Ishikawa (cell line): ENCODE results near the gene SYTL3.

ENCODE experiments used
- CEBPB ChIP-seq: IDR thresholded peaks from 2 replicates; pipeline ENCODE4 v1.6.1; 2012
- CREB1 ChIP-seq: IDR thresholded peaks from 2 replicates; pipeline ENCODE4 v1.6.1; 2012; ENCODE audit warnings: low read depth
- EGR1 ChIP-seq: IDR thresholded peaks from 2 replicates; pipeline ENCODE4 v1.6.1; 2012
- EP300 ChIP-seq: IDR thresholded peaks from 2 replicates; pipeline ENCODE4 v1.6.1; 2012; ENCODE audit warnings: borderline replicate concordance
- FOXM1 ChIP-seq: IDR thresholded peaks from 2 replicates; pipeline ENCODE4 v1.6.1; 2012; ENCODE audit warnings: low read depth, borderline replicate concordance
- MAX ChIP-seq: IDR thresholded peaks from 2 replicates; pipeline ENCODE4 v1.6.1; 2012
- NFIC ChIP-seq: IDR thresholded peaks from 2 replicates; pipeline ENCODE4 v1.6.1; 2012
- RAD21 ChIP-seq: IDR thresholded peaks from 2 replicates; pipeline ENCODE4 v1.6.1; 2012; ENCODE audit warnings: low read depth
- REST ChIP-seq: IDR thresholded peaks from 2 replicates; pipeline ENCODE4 v1.6.1; 2012; ENCODE audit warnings: low read depth, mild to moderate bottlenecking
- TAF1 ChIP-seq: IDR thresholded peaks from 2 replicates; pipeline ENCODE4 v1.6.1; 2012; ENCODE audit warnings: low read depth, mild to moderate bottlenecking
- TCF12 ChIP-seq: IDR thresholded peaks from 2 replicates; pipeline ENCODE4 v1.6.1; 2012; ENCODE audit warnings: low read depth
- TEAD4 ChIP-seq: IDR thresholded peaks from 2 replicates; pipeline ENCODE4 v1.6.1; 2012
- YY1 ChIP-seq: IDR thresholded peaks from 2 replicates; pipeline ENCODE4 v1.6.1; 2012; ENCODE audit warnings: low read depth
- ZBTB7A ChIP-seq: IDR thresholded peaks from 2 replicates; pipeline ENCODE4 v1.6.1; 2012; ENCODE audit warnings: low read depth
- TF ChIP-seq, protein P1 (sequence below): IDR thresholded peaks from 2 replicates; pipeline ENCODE4 v1.6.1; 2012

The SYTL3 gene

GRCh38 chr6:158649289-158650143, at the start of gene SYTL3:
SYTL3 (plus strand) TSS chr6:158650054; CDS start chr6:158663269, 13,215 bp downstream.
- TF ChIP-seq NFIC, result no peak; the same call in 1 of the 2 replicates
- TF ChIP-seq, protein P1, sequence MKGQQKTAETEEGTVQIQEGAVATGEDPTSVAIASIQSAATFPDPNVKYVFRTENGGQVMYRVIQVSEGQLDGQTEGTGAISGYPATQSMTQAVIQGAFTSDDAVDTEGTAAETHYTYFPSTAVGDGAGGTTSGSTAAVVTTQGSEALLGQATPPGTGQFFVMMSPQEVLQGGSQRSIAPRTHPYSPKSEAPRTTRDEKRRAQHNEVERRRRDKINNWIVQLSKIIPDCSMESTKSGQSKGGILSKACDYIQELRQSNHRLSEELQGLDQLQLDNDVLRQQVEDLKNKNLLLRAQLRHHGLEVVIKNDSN, result peak; percentile 67
- no peak for TF ChIP-seq CREB1
- peak; percentile 97 for TF ChIP-seq MAX
- no peak for TF ChIP-seq ZBTB7A

GRCh38 chr6:158603261-158604047, 46.4 kb upstream of the SYTL3 start:
- no peak for TF ChIP-seq MAX
- TF ChIP-seq RAD21, result no peak
- no peak for TF ChIP-seq EGR1
- TF ChIP-seq YY1, result no peak
- TF ChIP-seq TAF1, result no peak
- no peak for TF ChIP-seq ZBTB7A
- TF ChIP-seq TEAD4, result no peak
- no peak for TF ChIP-seq REST
- TF ChIP-seq FOXM1, result no peak
- no peak for TF ChIP-seq CREB1
- no peak for TF ChIP-seq CEBPB
- no peak for TF ChIP-seq EP300
- TF ChIP-seq NFIC, result no peak
- TF ChIP-seq, protein P1, result no peak
- no peak for TF ChIP-seq TCF12

GRCh38 chr6:158604048-158604406, 45.8 kb upstream of the SYTL3 start:
- TF ChIP-seq MAX, result no peak
- TF ChIP-seq RAD21, result no peak
- TF ChIP-seq YY1, result no peak
- TF ChIP-seq TAF1, result no peak
- no peak for TF ChIP-seq NFIC
- no peak for TF ChIP-seq EP300
- TF ChIP-seq, protein P1, result no peak
- TF ChIP-seq TCF12, result no peak

GRCh38 chr6:158605266-158605878, 44.5 kb upstream of the SYTL3 start:
- no peak for TF ChIP-seq TEAD4
- TF ChIP-seq RAD21, result peak; percentile 60

- TF ChIP-seq, protein P1, result no peak
- TF ChIP-seq CREB1 (no peak), EGR1 (no peak), FOXM1 (no peak), ZBTB7A (no peak), TEAD4 (no peak), YY1 (no peak), TCF12 (no peak), CEBPB (no peak)
Measured at GRCh38 chr6:158606935-158607334, 42.9 kb upstream of the SYTL3 start.

DNA sequence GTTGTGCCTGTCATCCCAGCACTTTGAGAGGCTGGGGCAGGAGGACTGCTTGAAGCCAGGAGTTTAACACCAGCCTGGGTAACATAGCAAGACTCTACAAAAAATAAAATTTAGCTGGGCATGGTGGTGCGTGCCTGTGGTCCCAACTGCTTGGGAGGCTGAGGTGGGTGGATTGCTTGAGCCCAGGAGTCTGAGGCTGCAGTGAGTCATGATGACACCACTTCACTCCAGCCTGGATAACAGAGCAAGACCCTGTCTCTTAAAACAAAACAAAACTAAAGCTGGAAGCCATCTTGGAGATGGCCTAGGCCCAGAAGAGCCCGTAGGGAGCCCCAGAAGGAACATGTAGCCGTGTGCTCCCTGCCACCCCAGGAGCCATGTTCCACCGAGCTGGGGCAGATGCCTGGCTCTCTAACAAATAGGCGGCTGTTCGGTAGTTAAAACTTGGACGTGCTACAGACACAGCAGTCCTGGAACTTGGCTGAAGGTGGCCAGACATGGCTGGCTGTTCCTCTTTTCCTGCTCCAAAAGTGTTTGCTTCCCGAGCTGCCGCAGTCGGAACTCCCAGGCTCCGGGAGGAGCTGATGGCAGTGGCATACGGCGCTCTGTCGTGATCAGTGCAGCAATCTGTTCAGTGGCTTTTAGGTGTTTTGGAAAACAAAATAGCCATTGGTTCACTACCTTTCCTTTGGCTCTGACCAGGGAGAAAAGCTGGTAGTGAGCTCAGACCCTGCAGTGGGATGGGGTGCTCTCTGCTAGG, 42.3 kb upstream of the SYTL3 start:
- TF ChIP-seq FOXM1 (no peak), EGR1 (no peak), CREB1 (no peak), TEAD4 (no peak), TCF12 (no peak), TAF1 (no peak), MAX (no peak)
- TF ChIP-seq, protein P1, result no peak
